KMS-11 (cell line): Measurements from ENCODE around the gene DMKN.

Source experiments
- H2AFZ ChIP-seq: fragments of 200-600 bp; sonication (generic); 2 replicates; pipeline ENCODE4 v1.6.1; 2016; ENCODE audit warnings: antibody characterized with exemption, mixed run types, low read depth
- H3K27ac ChIP-seq: fragments of 200-600 bp; sonication (generic); 2 replicates; pipeline ENCODE4 v1.6.1; 2016; ENCODE audit warnings: mild to moderate bottlenecking, mixed run types
- H3K27me3 ChIP-seq: fragments of 200-600 bp; sonication (generic); 2 replicates; pipeline ENCODE4 v1.6.1; 2017; ENCODE audit warnings: mild to moderate bottlenecking, low read depth, mixed run types, moderate library complexity; ENCODE audit not compliant: insufficient read depth
- H3K36me3 ChIP-seq: fragments of 200-600 bp; sonication (generic); 2 replicates; pipeline ENCODE4 v1.6.1; 2017; ENCODE audit warnings: mild to moderate bottlenecking, mixed run types; ENCODE audit not compliant: insufficient read depth
- H3K4me1 ChIP-seq: fragments of 200-600 bp; sonication (generic); 2 replicates; pipeline ENCODE4 v1.6.1; 2016; ENCODE audit warnings: mild to moderate bottlenecking, low read depth, mixed run types; ENCODE audit not compliant: poor library complexity, severe bottlenecking
- H3K4me2 ChIP-seq: fragments of 200-600 bp; sonication (generic); 2 replicates; pipeline ENCODE4 v1.7.0; 2016; ENCODE audit warnings: mild to moderate bottlenecking, mixed run types
- H3K4me3 ChIP-seq: fragments of 200-600 bp; sonication (generic); IDR thresholded peaks from 2 replicates; pipeline ENCODE4 v1.6.1; 2017; ENCODE audit warnings: low read depth, low read length, mixed read lengths; ENCODE audit not compliant: insufficient read depth
- H3K79me2 ChIP-seq: fragments of 200-600 bp; sonication (generic); 2 replicates; pipeline ENCODE4 v1.6.1; 2016; ENCODE audit warnings: low read depth, mixed run types; ENCODE audit not compliant: insufficient read depth
- H3K9ac ChIP-seq: fragments of 200-600 bp; sonication (generic); 2 replicates; pipeline ENCODE4 v1.6.1; 2016; ENCODE audit warnings: mild to moderate bottlenecking, mixed run types
- H4K20me1 ChIP-seq: fragments of 200-600 bp; sonication (generic); 2 replicates; pipeline ENCODE4 v1.6.1; 2016; ENCODE audit warnings: mild to moderate bottlenecking, mixed run types; ENCODE audit not compliant: insufficient read depth
- TF ChIP-seq, protein P1 (sequence below): fragments of 200-600 bp; sonication (generic); conservative IDR thresholded peaks from 2 replicates; pipeline ENCODE4 v1.6.1; 2017; ENCODE audit warnings: low read depth, mild to moderate bottlenecking, antibody characterized with exemption, low read length, moderate library complexity, mixed read lengths

The DMKN gene

DNA sequence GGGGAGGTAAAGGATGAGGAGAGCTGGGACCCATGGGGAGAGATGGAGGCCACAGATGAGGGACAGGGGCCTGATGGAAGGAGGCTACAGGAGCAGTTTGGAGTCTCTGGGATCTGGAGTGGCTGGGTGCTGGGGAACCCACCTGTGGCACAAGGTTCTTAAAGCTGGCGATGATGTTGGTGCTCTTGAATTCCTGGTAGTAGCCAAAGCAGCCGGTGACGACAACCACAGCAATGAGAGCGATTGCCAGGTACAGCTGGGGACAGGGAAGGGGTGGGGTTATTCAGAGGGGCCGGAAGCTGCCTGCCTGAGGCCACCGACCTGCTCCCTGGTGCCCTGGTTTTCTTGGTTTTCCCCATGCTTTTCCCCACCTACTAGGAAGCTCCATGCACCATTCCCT is 47.2 kb upstream of the DMKN start:
- TF ChIP-seq, protein P1, sequence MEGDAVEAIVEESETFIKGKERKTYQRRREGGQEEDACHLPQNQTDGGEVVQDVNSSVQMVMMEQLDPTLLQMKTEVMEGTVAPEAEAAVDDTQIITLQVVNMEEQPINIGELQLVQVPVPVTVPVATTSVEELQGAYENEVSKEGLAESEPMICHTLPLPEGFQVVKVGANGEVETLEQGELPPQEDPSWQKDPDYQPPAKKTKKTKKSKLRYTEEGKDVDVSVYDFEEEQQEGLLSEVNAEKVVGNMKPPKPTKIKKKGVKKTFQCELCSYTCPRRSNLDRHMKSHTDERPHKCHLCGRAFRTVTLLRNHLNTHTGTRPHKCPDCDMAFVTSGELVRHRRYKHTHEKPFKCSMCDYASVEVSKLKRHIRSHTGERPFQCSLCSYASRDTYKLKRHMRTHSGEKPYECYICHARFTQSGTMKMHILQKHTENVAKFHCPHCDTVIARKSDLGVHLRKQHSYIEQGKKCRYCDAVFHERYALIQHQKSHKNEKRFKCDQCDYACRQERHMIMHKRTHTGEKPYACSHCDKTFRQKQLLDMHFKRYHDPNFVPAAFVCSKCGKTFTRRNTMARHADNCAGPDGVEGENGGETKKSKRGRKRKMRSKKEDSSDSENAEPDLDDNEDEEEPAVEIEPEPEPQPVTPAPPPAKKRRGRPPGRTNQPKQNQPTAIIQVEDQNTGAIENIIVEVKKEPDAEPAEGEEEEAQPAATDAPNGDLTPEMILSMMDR: no peak
- H2AFZ ChIP-seq: no peak overlapping the region
- H3K4me3 ChIP-seq: no peak overlapping the region
- H3K27me3 ChIP-seq: peaks cover 56% of the 10 kb centered on the region
- H3K4me1 ChIP-seq: no peaks in the 10 kb centered on the region
- no peak overlapping the region for H3K9ac ChIP-seq
- no peaks in the 10 kb centered on the region for H3K36me3 ChIP-seq
- H3K27ac ChIP-seq: no peak overlapping the region
- no peaks in the 10 kb centered on the region for H4K20me1 ChIP-seq
- H3K4me2 ChIP-seq: no peak overlapping the region
- no peaks in the 10 kb centered on the region for H3K79me2 ChIP-seq

DNA sequence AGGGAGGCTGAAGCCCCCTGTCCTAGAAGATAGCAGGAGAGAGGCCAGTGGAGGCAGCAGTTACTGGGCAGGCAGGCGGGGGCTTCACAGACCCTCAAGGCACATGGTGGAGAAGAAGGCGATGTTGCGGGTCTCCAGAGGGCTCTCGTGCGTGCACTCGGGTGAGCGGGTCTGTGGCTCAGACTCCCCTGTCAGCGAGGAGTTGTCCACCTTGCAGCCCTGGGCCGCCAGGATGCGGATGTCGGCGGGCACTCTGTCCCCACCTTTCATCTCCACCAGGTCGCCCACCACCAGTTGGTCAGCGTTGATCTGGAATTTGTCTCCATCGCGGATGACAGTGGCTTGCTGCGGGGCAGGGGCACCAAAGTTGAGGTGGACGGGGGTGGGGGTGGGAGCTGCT is 46.8 kb upstream of the DMKN start:
- TF ChIP-seq, protein P1: no peak
- no peaks in the 10 kb centered on the region for H3K4me1 ChIP-seq
- H2AFZ ChIP-seq: no peak overlapping the region
- no peaks in the 10 kb centered on the region for H3K79me2 ChIP-seq
- H4K20me1 ChIP-seq: no peaks in the 10 kb centered on the region
- H3K27me3 ChIP-seq: peaks cover 53% of the 10 kb centered on the region
- H3K4me3 ChIP-seq: no peak overlapping the region
- no peak overlapping the region for H3K27ac ChIP-seq
- H3K4me2 ChIP-seq: no peak overlapping the region
- no peak overlapping the region for H3K9ac ChIP-seq
- H3K36me3 ChIP-seq: no peaks in the 10 kb centered on the region

DNA sequence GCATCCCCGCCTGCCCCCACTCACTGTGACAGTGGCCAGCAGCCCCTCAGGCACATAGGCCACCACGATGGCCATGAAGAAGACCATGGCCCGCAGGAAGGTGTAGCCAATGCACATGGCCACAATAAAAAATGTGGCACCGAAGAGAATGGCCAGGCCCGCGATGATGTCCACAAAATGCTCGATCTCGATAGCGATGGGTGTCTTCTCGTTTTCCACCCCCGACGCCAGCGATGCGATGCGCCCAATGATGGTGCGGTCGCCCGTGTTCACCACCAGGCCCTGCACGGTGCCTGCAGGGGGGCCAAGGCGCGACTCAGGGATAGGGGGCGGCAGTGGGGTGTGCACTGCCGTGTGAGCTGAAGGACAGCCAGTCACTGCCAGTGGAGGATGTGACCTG is 46.3 kb upstream of the DMKN start:
- Histone ChIP-seq H3K27me3 (peaks cover 52% of the 10 kb centered on the region), H3K4me1 (no peaks in the 10 kb centered on the region), H4K20me1 (no peaks in the 10 kb centered on the region), H3K27ac (no peak overlapping the region), H3K4me3 (no peak overlapping the region), H3K36me3 (no peaks in the 10 kb centered on the region), H3K4me2 (no peak overlapping the region), H3K79me2 (no peaks in the 10 kb centered on the region), H2AFZ (no peak overlapping the region), H3K9ac (no peak overlapping the region)
- TF ChIP-seq, protein P1: no peak

DNA sequence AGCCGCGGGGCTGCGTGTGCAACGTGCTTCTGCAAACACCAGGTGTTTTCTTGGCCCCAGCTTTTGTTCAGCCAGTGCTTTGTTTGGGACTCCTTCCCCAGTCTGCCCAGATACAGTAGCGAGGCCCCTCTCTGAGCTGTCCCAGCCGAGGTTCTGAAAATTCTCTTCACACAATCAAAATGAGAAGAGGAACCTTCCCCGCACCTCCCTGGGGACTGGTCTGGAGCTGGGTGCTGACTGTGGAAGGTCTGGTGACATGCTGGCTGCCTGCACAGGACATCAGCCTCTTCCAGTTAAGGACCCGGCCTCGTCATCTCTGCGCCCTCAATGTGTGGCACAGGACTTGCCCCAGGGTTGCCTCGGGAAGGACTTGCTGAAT is 45.8 kb upstream of the DMKN start:
- Histone ChIP-seq H3K27ac (no peak overlapping the region), H3K79me2 (no peaks in the 10 kb centered on the region), H3K4me3 (no peak overlapping the region), H3K4me1 (no peaks in the 10 kb centered on the region), H4K20me1 (no peaks in the 10 kb centered on the region), H3K27me3 (peaks cover 56% of the 10 kb centered on the region), H3K9ac (no peak overlapping the region), H3K4me2 (no peak overlapping the region), H3K36me3 (no peaks in the 10 kb centered on the region), H2AFZ (no peak overlapping the region)
- TF ChIP-seq, protein P1: no peak
